NAMALWA (cell line): Measurements from ENCODE around the gene PAK6.

Experiments used
- DNase-seq: peaks from one replicate; pipeline ENCODE4 v3.0.0-alpha.2; 2015; ENCODE audit warnings: low spot score

The PAK6 gene

DNA sequence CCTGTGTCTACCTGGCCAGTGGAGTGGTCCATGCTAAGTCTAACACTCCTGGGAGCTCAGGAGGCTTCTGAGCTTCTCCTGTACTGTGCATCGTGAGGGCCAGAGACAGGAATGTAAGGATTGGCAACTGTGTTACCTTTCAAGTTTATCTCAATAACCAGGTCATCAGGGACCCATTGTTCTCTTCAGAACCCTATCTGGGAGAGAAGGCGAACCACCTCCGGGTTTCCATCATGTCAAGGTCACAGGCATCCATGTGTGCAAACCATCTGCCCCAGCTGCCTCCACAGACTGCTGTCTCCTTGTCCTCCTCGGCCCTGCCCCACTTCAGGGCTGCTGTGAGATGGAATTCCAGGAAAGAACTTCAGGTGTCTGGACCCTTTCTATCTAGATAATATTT is 38.1 kb downstream of the PAK6 start:
- DNase-seq, result no peak

DNA sequence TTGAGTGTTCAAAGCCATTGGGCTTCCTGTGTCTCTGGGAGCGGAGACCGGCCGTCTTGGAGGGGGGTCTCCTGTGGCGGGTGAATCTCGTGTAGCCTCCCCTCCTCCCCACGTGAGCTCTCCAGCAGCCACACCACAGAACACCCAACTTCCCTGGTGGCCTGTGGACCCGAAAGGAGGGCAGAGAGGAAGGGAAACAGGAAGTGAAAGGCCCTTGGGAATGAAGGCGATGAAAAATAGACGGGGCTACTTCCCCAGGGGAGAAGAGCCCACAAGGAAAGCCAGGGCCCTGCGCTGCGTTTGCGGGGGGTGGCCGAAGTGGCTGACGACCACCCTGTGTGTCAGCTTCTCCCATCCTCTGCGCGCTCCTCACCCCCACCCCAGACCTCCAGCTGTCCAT is 38.6 kb downstream of the PAK6 start:
- peak; percentile 44 for DNase-seq

DNA sequence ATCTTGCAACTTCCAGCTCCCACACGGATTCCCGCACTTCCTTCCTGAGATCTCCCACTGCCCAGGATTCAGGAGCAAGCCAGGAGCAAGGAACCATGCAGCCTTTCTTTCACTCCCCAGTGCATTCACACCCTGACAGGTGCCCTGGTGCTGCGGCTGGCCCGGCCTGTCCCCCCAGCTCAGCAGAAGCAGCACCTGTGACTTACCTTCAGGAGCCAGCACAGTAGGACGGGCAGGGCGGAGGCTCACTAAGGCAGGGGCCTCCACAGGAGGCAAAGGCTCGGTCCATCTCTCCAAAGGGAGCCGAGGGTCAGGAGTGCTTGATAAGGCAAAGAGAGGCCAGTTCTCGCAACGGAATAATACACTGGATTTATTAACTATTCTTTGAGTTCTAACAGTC is 39.2 kb downstream of the PAK6 start:
- DNase-seq, result no peak

- DNase-seq, result peak; percentile 56
These were observed 40.7 kb downstream of the PAK6 start for GRCh38 chr15:40279437-40280141.

GRCh38 chr15:40280260-40281056 is 41.6 kb downstream of the PAK6 start:
- no peak for DNase-seq

DNA sequence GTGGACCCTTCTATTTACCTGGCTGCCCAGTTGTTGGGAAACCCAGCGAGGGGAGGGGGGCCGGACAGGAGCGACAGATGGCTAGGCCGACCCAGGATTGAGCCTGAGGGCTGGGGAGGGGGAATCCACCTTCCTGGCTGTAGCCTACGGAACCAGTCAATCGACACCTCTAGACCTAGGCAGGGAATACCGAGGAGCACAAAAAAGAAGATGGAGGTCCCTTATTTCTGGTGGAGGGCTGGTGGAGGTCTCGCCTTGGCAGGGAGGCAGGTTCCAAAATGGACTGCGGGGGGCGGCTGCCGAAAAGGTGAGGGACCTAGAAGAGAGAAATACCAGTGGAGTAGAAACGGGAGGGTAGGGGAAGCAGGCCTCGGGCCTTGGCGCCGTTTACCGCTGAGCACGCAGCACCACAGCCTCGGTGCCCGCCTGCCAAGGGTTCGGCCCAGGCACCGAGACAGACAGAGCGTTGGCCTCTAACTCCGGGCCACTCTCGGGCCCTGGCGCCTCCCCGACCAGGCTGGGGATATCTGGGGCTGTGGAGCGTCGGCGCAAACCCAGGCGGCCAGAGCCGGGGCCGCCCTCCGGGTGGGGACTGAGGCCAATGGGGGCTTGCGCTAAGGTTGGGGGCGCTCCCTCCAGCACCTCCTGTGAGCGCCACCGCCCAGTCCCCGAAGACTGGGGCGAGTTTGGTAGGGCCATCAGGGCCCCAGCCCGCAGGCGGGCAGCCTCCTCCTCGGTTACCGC is 42.4 kb downstream of the PAK6 start:
- DNase-seq, result no peak

- no peak for DNase-seq
These were observed 42.9 kb downstream of the PAK6 start for GRCh38 chr15:40281801-40282146.

GRCh38 chr15:40282147-40282868 is 43.4 kb downstream of the PAK6 start:
- no peak for DNase-seq

- DNase-seq, result no peak
These were observed 44.2 kb downstream of the PAK6 start, which contains the start of gene ANKRD63 for GRCh38 chr15:40282869-40283614. ANKRD63 (minus strand) TSS chr15:40283064; CDS start chr15:40282586, 478 bp downstream.

- DNase-seq, result no peak
These were observed 44.9 kb downstream of the PAK6 start for GRCh38 chr15:40283615-40284300.

- no peak for DNase-seq
These were observed 46.3 kb downstream of the PAK6 start for GRCh38 chr15:40285151-40285550.

DNA sequence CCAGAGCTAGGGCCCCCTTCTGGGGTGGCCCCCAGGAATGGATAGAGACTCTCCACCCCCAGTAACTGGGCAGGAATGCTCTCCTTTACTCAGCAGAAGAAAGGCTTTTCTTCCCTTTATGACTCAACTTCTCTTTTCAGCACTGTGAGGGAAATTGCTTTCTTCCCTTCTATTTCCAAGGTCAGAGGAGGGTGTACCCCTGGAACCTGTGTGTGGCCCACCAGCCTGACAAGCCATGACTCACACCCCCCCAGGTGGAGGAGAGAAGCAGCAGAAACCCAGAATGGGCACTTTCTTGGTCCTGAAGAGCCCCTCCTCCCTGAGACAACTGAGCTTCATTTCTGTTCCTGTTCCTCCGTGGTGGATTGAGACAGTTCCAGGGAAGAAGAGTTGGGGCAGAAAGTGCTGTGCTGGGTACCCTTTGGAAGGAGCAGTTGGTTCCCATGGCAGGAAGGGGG is 46.7 kb downstream of the PAK6 start:
- DNase-seq, result no peak

- DNase-seq, result no peak
These were observed 47.2 kb downstream of the PAK6 start for GRCh38 chr15:40286061-40286532.

DNA sequence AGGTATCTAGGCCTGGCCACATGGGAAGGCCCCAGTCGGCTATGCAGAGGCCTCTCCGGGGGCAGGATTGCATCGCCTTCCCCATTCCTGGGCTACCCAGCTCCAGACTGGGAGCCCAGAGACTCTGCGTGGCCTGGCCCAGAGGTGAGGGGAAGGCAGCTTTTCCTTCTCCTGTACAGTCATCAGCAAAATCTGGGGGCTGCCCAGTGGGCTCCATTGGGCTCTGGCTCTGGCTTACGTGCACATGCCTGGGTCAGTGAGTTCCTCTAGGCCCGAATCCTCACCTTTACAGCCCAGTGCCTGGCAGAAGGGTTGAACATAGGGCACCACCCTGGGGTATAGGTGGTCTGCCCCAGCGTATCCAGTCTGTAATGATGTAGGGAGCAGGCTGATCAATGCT is 47.9 kb downstream of the PAK6 start:
- no peak for DNase-seq

DNA sequence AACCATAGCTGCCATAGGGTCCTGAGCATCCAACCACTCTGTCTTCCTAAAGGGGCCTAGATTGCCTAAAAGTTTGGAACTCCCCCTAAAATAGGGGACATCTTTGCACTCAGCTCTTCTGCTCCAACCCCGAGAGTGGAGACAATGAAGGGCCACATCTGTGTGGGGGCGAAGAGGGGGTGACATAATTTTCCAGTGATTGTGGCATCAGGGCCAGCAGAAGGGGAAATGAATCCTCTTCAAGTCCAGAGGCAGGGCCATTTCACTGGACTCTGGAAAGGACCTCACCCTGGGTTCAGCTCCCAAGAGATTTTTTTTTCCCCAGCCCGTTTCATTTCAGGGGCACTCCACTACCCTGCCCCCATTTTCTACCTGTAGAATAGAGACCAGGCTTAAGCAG is 48.6 kb downstream of the PAK6 start:
- DNase-seq, result no peak

- DNase-seq, result no peak
These were observed 49.1 kb downstream of the PAK6 start for GRCh38 chr15:40287968-40288367.

- no peak for DNase-seq
These were observed 50.4 kb downstream of the PAK6 start for GRCh38 chr15:40289140-40289775.

DNA sequence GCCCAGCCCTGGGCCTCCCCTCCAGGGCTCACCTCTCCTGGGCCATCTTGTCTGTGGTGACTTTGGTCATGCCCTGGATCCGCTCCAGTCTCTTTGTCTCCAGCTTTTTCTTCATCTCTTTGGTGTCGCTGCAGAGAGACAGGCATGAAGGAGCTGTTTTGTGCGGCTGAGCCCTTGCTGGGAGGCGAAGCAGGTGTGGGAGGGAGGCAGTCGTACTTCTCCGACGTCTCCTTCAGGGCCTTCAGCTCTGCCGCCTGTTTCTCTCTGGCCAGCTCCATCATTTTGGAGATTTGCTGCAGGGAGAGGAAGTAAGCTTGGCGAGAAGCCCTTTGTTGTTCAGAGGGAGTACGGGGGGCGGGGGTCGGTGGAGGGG is 51.7 kb downstream of the PAK6 start:
- DNase-seq, result no peak

GRCh38 chr15:40290918-40291574 is 52.2 kb downstream of the PAK6 start:
- DNase-seq, result no peak

DNA sequence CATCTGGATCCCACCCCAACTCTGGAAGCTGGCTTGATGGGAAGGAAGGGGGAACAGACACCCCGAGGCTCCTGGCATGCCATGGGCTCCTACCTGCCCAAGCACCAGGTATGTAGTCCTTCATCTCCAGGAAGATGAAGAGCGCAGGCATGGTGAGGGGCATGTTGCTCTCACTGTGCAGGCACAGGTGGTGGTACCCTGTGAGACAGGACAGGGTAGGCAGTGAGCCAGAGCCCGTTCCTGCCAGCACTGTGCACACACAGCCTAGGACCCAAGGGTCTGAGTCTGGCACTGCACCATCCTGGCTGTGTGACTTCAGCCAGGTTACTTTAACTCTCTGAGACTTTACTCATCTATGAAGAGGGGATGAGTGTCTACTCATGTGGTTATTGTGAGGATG is 53.4 kb downstream of the PAK6 start:
- DNase-seq, result no peak
